ENCODE results near the gene CPS1. TPM values are rescaled to one million over a fixed set of nuclear protein-coding genes. Genes with fewer than 3 reads are reported as not detected.

CPS1 gene
- total and polyA plus RNA-seq, 12 donors, result 0.86 to 8.2 (median 2.6) TPM

DNA sequence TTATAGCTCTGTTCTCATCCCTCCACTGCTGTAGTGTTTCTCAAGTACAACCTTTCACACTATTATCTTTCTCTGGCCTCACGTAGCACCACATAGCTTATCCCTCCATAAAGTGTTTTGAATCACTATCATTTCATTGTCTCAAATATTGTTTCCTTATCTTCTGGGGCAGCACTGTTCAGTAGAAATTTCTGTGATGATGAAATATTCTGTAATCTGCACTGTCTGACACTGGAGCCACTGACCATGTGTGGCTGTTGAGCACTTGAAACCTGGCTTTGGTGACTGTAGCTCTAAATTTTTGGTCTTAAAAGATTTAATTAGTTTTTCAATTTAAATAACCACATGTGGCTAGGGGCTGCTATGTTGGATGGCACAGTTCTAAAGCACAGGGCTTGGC, 78.9 kb downstream of the CPS1 start:
- ATAC-seq, result no peak
- no peak for DNase-seq
- intact Hi-C loops (cut with DNase I), result no loop called here
- Histone ChIP-seq H3K27me3 (no peaks in the 10 kb centered on the region), H3K36me3 (no peaks in the 10 kb centered on the region), H3K9me3 (peaks cover 0 to under 1% (median 0%) of the 10 kb centered on the region in 11 donors), H3K27ac (no peak overlapping the region), H3K4me3 (no peak overlapping the region), H3K4me1 (no peaks in the 10 kb centered on the region)
- no peak for TF ChIP-seq CTCF (IDR thresholded peaks at IDR 0.05)
- WGBS, 2 donors, result 53 to 62% methylated on average over 1 of the region's 1 CpG

GRCh38 chr2:210642333-210642732, 85.9 kb downstream of the CPS1 start:
- ATAC-seq (no peak), DNase-seq (no peak)
- WGBS, 2 donors, result 60 to 61% methylated on average over 4 of the region's 4 CpGs
- no peak overlapping the region for H3K27ac ChIP-seq
- TF ChIP-seq CTCF (IDR thresholded peaks at IDR 0.05), result no peak
- no peaks in the 10 kb centered on the region for H3K4me1 ChIP-seq
- no peaks in the 10 kb centered on the region for H3K36me3 ChIP-seq
- intact Hi-C loops (cut with DNase I), result no loop called here
- H3K27me3 ChIP-seq, result no peaks in the 10 kb centered on the region
- H3K4me3 ChIP-seq, result no peak overlapping the region
- H3K9me3 ChIP-seq, result peaks cover 0 to 11% (median 0%) of the 10 kb centered on the region in 11 donors

- ATAC-seq, result no peak
- no peaks in the 10 kb centered on the region for H3K27me3 ChIP-seq
- H3K36me3 ChIP-seq, result no peaks in the 10 kb centered on the region
- no peak for TF ChIP-seq CTCF (IDR thresholded peaks at IDR 0.05)
- no peak for DNase-seq
- intact Hi-C loops (cut with DNase I), result no loop called here
- no peaks in the 10 kb centered on the region for H3K9me3 ChIP-seq
- H3K27ac ChIP-seq, result no peak overlapping the region
- no peaks in the 10 kb centered on the region for H3K4me1 ChIP-seq
- H3K4me3 ChIP-seq, result no peak overlapping the region
These were observed 90.8 kb downstream of the CPS1 start for GRCh38 chr2:210647151-210647550.

GRCh38 chr2:210654091-210654490, 97.7 kb downstream of the CPS1 start:
- Histone ChIP-seq H3K4me3 (no peak overlapping the region), H3K27ac (no peak overlapping the region), H3K36me3 (no peaks in the 10 kb centered on the region), H3K9me3 (no peaks in the 10 kb centered on the region), H3K4me1 (no peaks in the 10 kb centered on the region), H3K27me3 (no peaks in the 10 kb centered on the region)
- intact Hi-C loops (cut with DNase I), result no loop called here
- no peak for TF ChIP-seq CTCF (IDR thresholded peaks at IDR 0.05)
- ATAC-seq (no peak), DNase-seq (no peak)
- WGBS, 2 donors, result 76 to 88% methylated on average over 1 of the region's 1 CpG

Measured in heart right ventricle (tissue), 16 donors.